IMR-90 (cell line): Measurements from ENCODE around the gene KRTAP4-3. TPM values are rescaled to one million over a fixed set of nuclear protein-coding genes. Genes with fewer than 3 reads are reported as not detected.

Experiments used
- ATAC-seq: fragments of 200-7000 bp; cut with Tn5 transposase; 2 replicates; pipeline ENCODE4 v1.9.1; 2020; ENCODE audit warnings: low read depth, mild to moderate bottlenecking, moderate library complexity
- BruUV-seq: library from RNA; stranded (reverse); fragments of 400-500 nt; replicated peaks from 2 replicates; lab custom pipeline; 2021; lab: Mats Ljungman, UMichigan
- CTCF ChIA-PET: fragments of 300-600 bp; formaldehyde crosslinking; extraction: SDS; loops from one replicate; lab custom pipeline; 2021; ENCODE audit warnings: antibody characterized with exemption; lab: Yijun Ruan, JAX
- POLR2A ChIA-PET: fragments of 300-600 bp; sonication (Branson Sonifier 250); formaldehyde crosslinking; loops from one replicate; lab custom pipeline; 2022; ENCODE audit warnings: antibody characterized with exemption; ENCODE audit not compliant: unreplicated experiment; lab: Charles Lee
- DNase-seq: peaks from one replicate; pipeline ENCODE4 v3.0.0; 2013
- H2AFZ ChIP-seq: replicated peaks from 2 replicates; pipeline ENCODE3; 2013; ENCODE audit warnings: low read length, mild to moderate bottlenecking; ENCODE audit not compliant: poor library complexity
- H2AK5ac ChIP-seq: 2 replicates; pipeline ENCODE4 v1.6.1; 2013; ENCODE audit warnings: low read depth, low read length, inconsistent platforms
- H2AK9ac ChIP-seq: replicated peaks from 2 replicates; pipeline ENCODE3; 2013; ENCODE audit warnings: mild to moderate bottlenecking, low read depth, low read length, moderate library complexity; ENCODE audit not compliant: poor library complexity
- H2BK120ac ChIP-seq: 2 replicates; pipeline ENCODE4 v1.6.1; 2013; ENCODE audit warnings: low read depth, low read length, inconsistent platforms
- H2BK15ac ChIP-seq: 3 replicates; pipeline ENCODE4 v1.6.1; 2013; ENCODE audit warnings: low read depth, low read length, inconsistent platforms
- H2BK20ac ChIP-seq: 2 replicates; pipeline ENCODE4 v1.6.1; 2013; ENCODE audit warnings: low read depth, mild to moderate bottlenecking, inconsistent platforms, low read length, moderate library complexity
- H2BK5ac ChIP-seq: 2 replicates; pipeline ENCODE4 v1.6.1; 2013; ENCODE audit warnings: mild to moderate bottlenecking, low read depth, low read length, inconsistent platforms; ENCODE audit not compliant: poor library complexity, severe bottlenecking
- H3K14ac ChIP-seq: replicated peaks from 2 replicates; pipeline ENCODE4 v1.6.1; 2013; ENCODE audit warnings: low read depth, low read length, inconsistent platforms
- H3K18ac ChIP-seq: 2 replicates; pipeline ENCODE4 v1.6.1; 2013; ENCODE audit warnings: low read depth, low read length, control low read depth
- H3K23ac ChIP-seq: 2 replicates; pipeline ENCODE4 v1.6.1; 2013; ENCODE audit warnings: low read depth, low read length, inconsistent platforms
- H3K27ac ChIP-seq: 2 replicates; pipeline ENCODE4 v1.5.1; 2013; ENCODE audit warnings: mild to moderate bottlenecking, control low read depth, low read length; ENCODE audit not compliant: insufficient read depth
- H3K27me3 ChIP-seq: 2 replicates; pipeline ENCODE4 v1.6.1; 2013; ENCODE audit warnings: low read length; ENCODE audit not compliant: control insufficient read depth, insufficient read depth
- H3K36me3 ChIP-seq: 2 replicates; pipeline ENCODE4 v1.6.1; 2013; ENCODE audit warnings: low read length, mixed read lengths; ENCODE audit not compliant: control insufficient read depth, insufficient read depth
- H3K4ac ChIP-seq: 2 replicates; pipeline ENCODE4 v1.6.1; 2013; ENCODE audit warnings: low read depth, low read length, inconsistent platforms
- H3K4me1 ChIP-seq: 2 replicates; pipeline ENCODE4 v1.6.1; 2013; ENCODE audit warnings: low read length, mixed read lengths; ENCODE audit not compliant: control insufficient read depth, insufficient read depth
- H3K4me2 ChIP-seq: 2 replicates; pipeline ENCODE4 v1.6.1; 2013; ENCODE audit warnings: low read depth, mild to moderate bottlenecking, control low read depth, low read length, moderate library complexity
- H3K4me3 ChIP-seq: 2 replicates; pipeline ENCODE4 v1.5.1; 2013; ENCODE audit warnings: low read depth, mild to moderate bottlenecking, control low read depth, low read length, moderate library complexity; ENCODE audit not compliant: insufficient read depth
- H3K56ac ChIP-seq: 2 replicates; pipeline ENCODE4 v1.6.1; 2013; ENCODE audit warnings: low read length, inconsistent platforms; ENCODE audit not compliant: insufficient read depth; ENCODE audit errors: extremely low read depth
- H3K79me1 ChIP-seq, 2 experiments: 2 replicates each; pipeline ENCODE4 v1.6.1; 2013; ENCODE audit warnings: low read length in 2 of 2, inconsistent platforms in 1 of 2, low read depth in 1 of 2
- H3K9ac ChIP-seq: 2 replicates; pipeline ENCODE4 v1.6.1; 2013; ENCODE audit warnings: low read depth, low read length, control low read depth
- H3K9me1 ChIP-seq: 2 replicates; pipeline ENCODE4 v1.6.1; 2013; ENCODE audit warnings: low read length, inconsistent platforms; ENCODE audit not compliant: insufficient read depth
- H3K9me3 ChIP-seq: 2 replicates; pipeline ENCODE4 v1.6.1; 2013; ENCODE audit warnings: low read length; ENCODE audit not compliant: control insufficient read depth, insufficient read depth
- H4K20me1 ChIP-seq: 2 replicates; pipeline ENCODE4 v1.6.1; 2013; ENCODE audit warnings: low read length, inconsistent platforms; ENCODE audit not compliant: insufficient read depth
- H4K5ac ChIP-seq: 2 replicates; pipeline ENCODE4 v1.6.1; 2013; ENCODE audit warnings: mild to moderate bottlenecking, low read depth, low read length, control low read depth
- H4K8ac ChIP-seq, 2 experiments: 2 replicates each; pipeline ENCODE4 v1.6.1; 2013; ENCODE audit warnings: low read depth in 2 of 2, low read length in 2 of 2, control low read depth in 1 of 2, inconsistent platforms in 1 of 2
- H4K91ac ChIP-seq: 2 replicates; pipeline ENCODE4 v1.6.1; 2013; ENCODE audit warnings: low read depth, low read length, inconsistent platforms; ENCODE audit not compliant: insufficient read depth
- BHLHE40 ChIP-seq: fragments of 150-350 bp; IDR thresholded peaks from 2 replicates; pipeline ENCODE4 v1.6.1; 2016; ENCODE audit warnings: mild to moderate bottlenecking, low read depth, low read length
- FOS ChIP-seq: fragments of 150-350 bp; IDR thresholded peaks from 2 replicates; pipeline ENCODE4 v1.6.1; 2016; ENCODE audit warnings: low read depth, low read length
- MAFK ChIP-seq: IDR thresholded peaks from 2 replicates; pipeline ENCODE4 v1.6.1; 2012; ENCODE audit warnings: low read depth, low read length, improper control_type of control experiment
- MAZ ChIP-seq: IDR thresholded peaks from 2 replicates; pipeline ENCODE4 v1.6.1; 2012; ENCODE audit warnings: low read depth, mild to moderate bottlenecking, low read length, improper control_type of control experiment, moderate library complexity, borderline replicate concordance
- NFE2L2 ChIP-seq: fragments of 150-350 bp; IDR thresholded peaks from 2 replicates; pipeline ENCODE4 v1.6.1; 2016; ENCODE audit warnings: low read depth, mild to moderate bottlenecking, low read length
- POLR2A ChIP-seq: IDR thresholded peaks from 2 replicates; pipeline ENCODE4 v1.6.1; 2012; ENCODE audit warnings: mild to moderate bottlenecking, low read depth, low read length
- RCOR1 ChIP-seq: IDR thresholded peaks from 2 replicates; pipeline ENCODE4 v1.6.1; 2012; ENCODE audit warnings: mild to moderate bottlenecking, low read length, improper control_type of control experiment; ENCODE audit not compliant: insufficient replicate concordance
- RFX5 ChIP-seq: IDR thresholded peaks from 2 replicates; pipeline ENCODE4 v1.8.0; 2012; ENCODE audit warnings: low read depth, mild to moderate bottlenecking, low read length, moderate library complexity
- SMC3 ChIP-seq: fragments of 150-350 bp; IDR thresholded peaks from 2 replicates; pipeline ENCODE4 v1.6.1; 2016; ENCODE audit warnings: low read depth, mild to moderate bottlenecking, antibody characterized with exemption, low read length, moderate library complexity
- USF2 ChIP-seq: fragments of 150-350 bp; IDR thresholded peaks from 2 replicates; pipeline ENCODE4 v1.6.1; 2017; ENCODE audit warnings: mild to moderate bottlenecking, antibody characterized with exemption, low read length, low read depth
- WGBS, 2 experiments: methylation state at CpG; one replicate each; pipeline versions ENCODE4 v1.1.5 to v1.1.7; 2013; ENCODE audit warnings: missing lambda C conversion rate in 2 of 2; ENCODE audit not compliant: insufficient read length in 1 of 2; ENCODE audit errors: extremely low coverage in 2 of 2; 5-methylcytosine and 5-hydroxymethylcytosine counted together
- dilution Hi-C: fragments of 300-500 bp; cut with HindIII; formaldehyde crosslinking; loops from one replicate; pipeline ENCODE4 v1.14.3; 2018; ENCODE audit warnings: low sequenced_read_pairs; ENCODE audit not compliant: unreplicated experiment
- in situ Hi-C: fragments of 300-500 bp; cut with MboI; formaldehyde crosslinking; loops from 3 replicates; pipeline ENCODE4 v1.14.3; 2019; ENCODE audit warnings: low sequenced_read_pairs, inconsistent platforms, mixed read lengths
- intact Hi-C: fragments of 100-400 bp; cut with micrococcal nuclease; formaldehyde crosslinking; loops from 2 replicates; pipeline ENCODE4 v1.10.0; 2022
- polyA plus RNA-seq, 3 experiments: library from polyadenylated mRNA; depleted of rRNA; stranded (reverse); fragments of >200 nt; gene quantifications; 2 replicates each; pipeline ENCODE4 v1.2.3, GENCODE V29; 2012; ENCODE audit warnings: low replicate concordance in 1 of 3
- total RNA-seq: library from RNA; depleted of rRNA; stranded (reverse); fragments of >200 nt; gene quantifications from 2 replicates; pipeline ENCODE4 v1.2.3, GENCODE V29; 2012

KRTAP4-3 gene
- total and polyA plus RNA-seq, 2 of the 4 experiments (the other 2 are of a cell fraction) = not detected

GRCh38 chr17:41177727-41178271 is 9.8 kb upstream of the KRTAP4-3 start, which contains the start of gene KRTAP4-2:
KRTAP4-2 (minus strand) TSS chr17:41178221; CDS start chr17:41178164, 57 bp downstream.
- H3K4me1 ChIP-seq = peaks cover 3% of the 10 kb centered on the region; the same call in 1 of the 2 replicates
- no peaks in the 10 kb centered on the region; the same call in 1 of the 2 replicates for H3K9me1 ChIP-seq
- no peaks in the 10 kb centered on the region for H4K20me1 ChIP-seq
- H3K4ac ChIP-seq = peak within 1 kb of the TSS; percentile 57; the same call in 1 of the 2 replicates
- no peaks in the 10 kb centered on the region; the same call in 1 of the 2 replicates for H3K27me3 ChIP-seq
- no peak within 1 kb of the TSS for H4K91ac ChIP-seq
- DNase-seq (no peak), ATAC-seq (no peak)
- in situ Hi-C loops = no loop called here
- no peaks in the 10 kb centered on the region for H3K79me1 ChIP-seq
- ChIA-PET CTCF (no interaction called here), POLR2A (interaction anchor here (0.7 kb wide), 1 partner anchor 154 kb away, joined by 3 read pairs; no protein-coding TSS in a partner anchor)
- H3K4me3 ChIP-seq = no peak within 1 kb of the TSS
- H2BK5ac ChIP-seq = peak within 1 kb of the TSS; percentile 75
- no peaks in the 10 kb centered on the region for H3K9me3 ChIP-seq
- H2BK20ac ChIP-seq = no peak within 1 kb of the TSS
- peak within 1 kb of the TSS; percentile 21; the same call in 1 of the 2 replicates for H2BK120ac ChIP-seq
- 0 out of 3 replicates have a peak within 1 kb of the TSS, but pooled peaks have one; percentile 38 for H2BK15ac ChIP-seq
- H4K5ac ChIP-seq = peak within 1 kb of the TSS; percentile 51; the same call in 1 of the 2 replicates
- 92% methylated on average over 2 of the region's 7 CpGs; no CpG with 5 or more reads in 1 of the 2 experiments for WGBS, 2 experiments
- H3K4me2 ChIP-seq = no peak within 1 kb of the TSS
- peak within 1 kb of the TSS in 1 of 2 experiments; percentile 68; a peak in 1 of 4 replicates for H4K8ac ChIP-seq
- no peaks in the 10 kb centered on the region for H3K36me3 ChIP-seq
- no peak for TF ChIP-seq RFX5
- TF ChIP-seq MAZ = no peak
- no peak for TF ChIP-seq FOS
- no peak for TF ChIP-seq BHLHE40
- TF ChIP-seq POLR2A = no peak
- no peak for TF ChIP-seq MAFK
- TF ChIP-seq NFE2L2 = no peak
- no peak for TF ChIP-seq RCOR1
- no peak for TF ChIP-seq USF2
- TF ChIP-seq SMC3 = no peak
- 0 out of 2 replicates have a peak within 1 kb of the TSS, but pooled peaks have one; percentile 8 for H3K23ac ChIP-seq
- H2AFZ ChIP-seq = peak within 1 kb of the TSS; percentile 71
- H3K14ac ChIP-seq = peak within 1 kb of the TSS; percentile 72; the same call in 1 of the 2 replicates
- no TSS peak for BruUV-seq
- H3K56ac ChIP-seq = no peak within 1 kb of the TSS
- peak within 1 kb of the TSS; percentile 75; the same call in 1 of the 2 replicates for H3K18ac ChIP-seq
- intact Hi-C loops = no loop called here
- peak within 1 kb of the TSS; percentile 44; the same call in 1 of the 2 replicates for H2AK5ac ChIP-seq
- no peak within 1 kb of the TSS for H3K9ac ChIP-seq
- no peak within 1 kb of the TSS for H3K27ac ChIP-seq
- dilution Hi-C loops = no loop called here
- no peak within 1 kb of the TSS for H2AK9ac ChIP-seq
